HG02870 (cell line): ENCODE data around the gene KRT34.
"Not testable (repeated sequence)": the region's sequence is repeated elsewhere in the genome, so short reads cannot be mapped to it uniquely, and the experiment has no call there.

Experiments
- ATAC-seq: cut with Tn5 transposase; IDR thresholded peaks from one replicate; pipeline ENCODE4 v1.9.1; 2021; ENCODE audit warnings: mild to moderate bottlenecking, moderate library complexity; ENCODE audit not compliant: unreplicated experiment

KRT34 gene

DNA sequence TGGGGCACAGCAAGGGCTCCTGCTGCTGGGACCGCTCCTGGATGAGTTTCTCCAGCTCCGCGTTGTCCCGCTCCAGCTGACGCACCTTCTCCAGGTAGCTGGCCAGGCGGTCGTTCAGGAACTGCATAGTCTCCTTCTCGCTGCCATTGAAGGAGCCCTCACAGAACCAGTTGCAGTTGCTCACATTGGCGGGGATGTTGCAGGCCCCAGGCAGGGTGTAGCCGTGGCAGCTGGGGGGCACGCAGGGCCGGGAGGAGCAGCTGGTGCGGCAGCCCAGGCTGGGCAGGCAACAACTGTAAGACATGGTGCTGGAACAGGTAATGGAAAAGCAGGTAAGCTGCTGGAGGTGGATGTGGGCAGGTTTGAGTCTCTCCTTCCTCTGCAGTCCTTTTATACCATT lies at the start of gene KRT34:
TSS of gene KRT34 (minus strand) at position 364 of the 400 bp plus-strand sequence. CDS start at position 304, 60 bp downstream.
- not testable (repeated sequence) for ATAC-seq

DNA sequence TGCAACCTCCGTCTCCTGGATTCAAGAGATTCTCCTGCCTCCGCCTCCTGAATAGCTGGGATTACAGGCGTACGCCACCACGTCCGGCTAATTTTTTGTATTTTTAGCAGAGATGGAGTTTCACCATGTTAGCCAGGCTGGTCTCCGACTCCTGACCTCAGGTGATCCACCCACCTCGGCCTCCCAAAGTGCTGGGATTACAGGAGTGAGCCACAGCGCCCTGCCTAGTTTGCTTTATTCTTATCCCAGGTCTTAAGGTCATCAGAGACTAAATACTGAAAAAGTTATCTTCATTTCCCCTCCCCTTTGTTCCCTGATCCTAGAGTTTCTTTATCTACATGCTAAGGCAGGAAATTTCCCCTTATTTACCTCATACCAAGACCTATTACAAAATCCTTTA lies 48.3 kb upstream of the KRT34 start:
- ATAC-seq = not testable (repeated sequence)

DNA sequence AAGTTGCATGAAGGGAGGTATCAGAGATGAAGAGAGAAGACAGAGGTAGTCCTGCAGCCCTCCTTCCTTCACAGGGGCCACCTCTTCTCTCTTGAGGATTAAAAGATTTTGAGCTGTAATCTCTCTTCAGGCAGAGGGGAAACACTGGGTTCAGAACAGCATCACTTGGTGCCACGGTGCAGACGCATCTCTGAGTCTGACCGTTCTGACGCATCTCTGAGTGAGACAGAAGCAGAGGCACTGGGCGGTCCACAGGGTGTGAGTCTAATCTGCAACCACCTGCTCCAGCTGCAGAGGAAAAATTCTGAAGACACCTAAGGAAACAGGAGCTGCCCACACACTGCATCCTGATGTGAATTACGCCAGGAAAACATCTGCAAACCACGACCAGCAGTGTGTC lies 47.6 kb upstream of the KRT34 start:
- no peak for ATAC-seq

DNA sequence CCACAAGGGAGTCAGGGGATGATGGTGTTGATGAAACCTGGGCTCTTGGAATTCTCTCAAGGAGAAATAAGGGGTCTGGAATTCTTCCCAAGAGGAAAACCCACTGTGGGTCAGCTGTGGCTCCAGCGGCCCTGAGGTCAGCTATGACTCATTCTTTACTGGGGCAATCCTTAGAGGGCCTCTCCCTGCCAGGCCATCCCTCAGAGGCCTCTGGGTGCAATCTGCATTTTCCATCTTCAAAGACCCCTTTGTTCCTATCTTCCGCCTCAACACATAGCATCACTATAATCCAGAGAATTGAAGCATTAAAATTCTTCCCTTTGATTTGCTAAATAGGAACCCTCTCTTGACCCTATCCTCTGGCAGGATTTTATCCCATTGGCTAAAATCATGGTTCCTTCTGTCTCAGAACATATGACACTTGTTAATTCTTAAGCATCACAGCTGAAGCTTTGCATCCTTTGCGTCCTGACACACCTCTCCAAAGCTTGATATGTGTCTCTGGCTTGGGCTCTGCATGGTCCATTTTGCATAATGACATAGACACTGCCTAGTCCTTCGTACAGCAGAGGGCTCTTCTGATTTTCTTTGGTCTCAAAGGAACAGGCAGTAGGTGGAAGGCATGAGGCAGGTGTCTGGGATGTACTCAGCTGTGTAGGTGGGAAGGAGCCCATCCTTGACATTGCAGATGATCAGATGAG lies 46.6 kb upstream of the KRT34 start:
- no peak for ATAC-seq

DNA sequence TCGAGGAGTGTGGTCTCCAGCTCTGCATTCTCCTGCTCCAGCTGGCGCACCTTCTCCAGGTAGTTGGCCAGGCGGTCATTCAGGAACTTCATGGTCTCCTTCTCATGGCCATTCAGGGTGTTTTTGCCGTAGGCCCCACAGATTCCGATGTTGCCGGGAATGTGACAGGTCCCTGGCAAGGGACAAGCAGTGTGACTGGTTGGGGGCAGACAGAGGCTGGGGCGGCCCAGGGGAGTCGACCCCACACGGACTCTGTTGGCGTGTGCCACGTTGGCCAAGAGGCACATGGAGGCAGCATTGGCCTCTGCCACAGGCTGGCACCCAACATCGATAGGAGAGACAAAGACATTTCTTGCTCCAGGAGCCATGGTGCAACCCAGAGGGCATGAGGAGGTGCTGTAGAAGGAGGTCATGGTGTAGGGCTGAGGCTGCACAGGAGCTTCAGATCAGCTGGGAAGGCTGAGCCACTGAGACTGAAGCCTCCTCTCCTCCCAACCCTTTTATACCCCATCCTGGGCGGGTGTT lies 42.1 kb upstream of the KRT34 start, which contains the start of gene KRT37:
TSS of gene KRT37 (minus strand) at position 475 of the 525 bp plus-strand sequence. CDS start at position 413, 62 bp downstream.
- ATAC-seq = no peak

DNA sequence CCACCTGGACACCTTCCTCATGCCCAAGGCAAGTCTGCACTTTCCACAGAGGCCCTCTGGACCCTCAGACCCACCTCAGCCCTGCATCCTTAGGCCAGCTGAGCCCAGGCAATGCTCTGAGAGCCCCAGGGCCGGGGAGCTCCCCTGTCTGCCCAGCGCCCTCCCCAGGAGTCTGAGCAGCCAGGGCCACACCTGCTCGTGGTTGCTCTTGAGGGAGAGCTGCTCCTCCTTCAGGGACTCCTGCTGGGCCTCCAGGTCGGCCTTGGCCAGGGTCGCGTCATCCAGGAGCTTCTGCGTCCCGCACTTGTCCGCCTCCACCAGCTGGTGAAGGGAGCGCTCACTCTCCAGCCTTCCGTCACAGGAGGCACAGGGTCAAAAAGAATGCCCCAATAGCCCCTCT lies 40.5 kb upstream of the KRT34 start:
- not testable (repeated sequence) for ATAC-seq

DNA sequence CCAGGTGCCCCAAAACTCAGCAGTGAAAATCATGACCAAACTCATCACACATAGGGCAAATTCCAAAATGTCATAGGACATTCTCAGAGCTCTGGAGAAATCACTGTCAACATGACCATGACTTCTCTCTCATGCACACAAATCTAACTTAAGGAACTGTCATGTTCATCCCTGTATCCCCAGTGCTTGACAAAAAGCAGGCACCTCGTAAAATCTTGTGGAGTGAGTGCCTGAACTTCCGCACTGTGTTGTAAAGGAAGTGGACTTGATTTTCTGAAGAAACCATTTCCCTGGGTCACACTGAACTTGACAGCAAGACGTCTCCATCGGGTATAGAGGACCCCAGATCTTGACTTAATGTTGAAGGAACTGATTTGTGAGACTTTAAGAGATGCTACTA lies 39.5 kb upstream of the KRT34 start:
- no peak for ATAC-seq

DNA sequence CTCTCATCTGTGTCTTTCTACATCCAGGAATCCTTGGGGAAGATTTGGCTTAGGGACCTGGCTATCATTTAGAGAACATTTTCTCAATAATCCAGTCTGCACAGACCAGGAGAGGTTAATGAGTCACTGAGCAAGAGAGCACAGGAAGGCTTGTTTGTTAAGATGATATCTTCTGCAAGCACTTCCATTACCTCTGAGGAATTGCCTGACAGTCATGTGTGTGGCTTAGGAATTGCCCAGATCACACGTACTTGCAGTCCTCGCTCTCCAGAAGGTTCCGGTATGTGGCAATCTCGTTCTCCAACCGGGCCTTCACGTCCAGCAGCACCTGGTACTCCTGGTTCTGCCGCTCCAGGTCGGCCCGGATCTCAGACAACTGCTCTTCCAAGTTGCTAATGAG lies 39.0 kb upstream of the KRT34 start:
- ATAC-seq = no peak

DNA sequence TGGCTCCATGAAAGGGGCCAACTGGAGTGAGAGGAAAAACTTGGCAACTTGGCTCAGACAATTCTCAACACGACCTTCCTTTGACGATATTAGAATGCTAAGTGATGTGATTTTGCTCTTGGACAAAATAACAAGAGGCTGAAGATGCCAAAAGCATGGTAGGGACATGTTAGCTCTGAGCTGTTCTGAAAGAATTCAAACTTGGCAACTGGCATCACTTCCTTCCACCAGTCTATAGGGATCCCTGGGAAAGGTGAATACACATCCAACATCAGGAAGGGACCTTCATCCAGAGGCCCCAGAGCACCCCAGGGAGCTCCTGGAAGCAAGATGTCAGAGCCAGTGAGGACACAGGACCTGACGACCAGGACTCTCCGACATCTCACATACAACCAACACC lies 38.0 kb upstream of the KRT34 start:
- no peak for ATAC-seq

DNA sequence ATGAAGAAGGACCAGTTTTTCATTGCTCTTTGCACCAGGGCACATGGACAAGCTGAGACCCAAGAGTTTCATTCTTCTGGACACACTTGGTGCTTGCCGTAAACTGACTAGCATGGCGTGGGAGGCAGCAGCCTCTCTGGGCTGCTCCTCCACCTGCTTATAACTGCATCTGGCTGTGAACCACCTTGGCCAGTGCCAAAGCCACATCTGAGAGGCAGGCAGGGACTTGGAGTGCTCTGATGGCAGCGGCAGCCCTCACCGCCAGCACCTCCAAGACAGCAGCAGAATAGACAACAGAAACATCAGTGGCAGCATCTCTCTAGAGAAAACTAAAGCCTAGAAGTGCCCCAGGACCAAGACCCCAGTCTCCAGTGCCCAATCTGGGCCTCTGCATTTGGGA lies 37.6 kb upstream of the KRT34 start:
- no peak for ATAC-seq

DNA sequence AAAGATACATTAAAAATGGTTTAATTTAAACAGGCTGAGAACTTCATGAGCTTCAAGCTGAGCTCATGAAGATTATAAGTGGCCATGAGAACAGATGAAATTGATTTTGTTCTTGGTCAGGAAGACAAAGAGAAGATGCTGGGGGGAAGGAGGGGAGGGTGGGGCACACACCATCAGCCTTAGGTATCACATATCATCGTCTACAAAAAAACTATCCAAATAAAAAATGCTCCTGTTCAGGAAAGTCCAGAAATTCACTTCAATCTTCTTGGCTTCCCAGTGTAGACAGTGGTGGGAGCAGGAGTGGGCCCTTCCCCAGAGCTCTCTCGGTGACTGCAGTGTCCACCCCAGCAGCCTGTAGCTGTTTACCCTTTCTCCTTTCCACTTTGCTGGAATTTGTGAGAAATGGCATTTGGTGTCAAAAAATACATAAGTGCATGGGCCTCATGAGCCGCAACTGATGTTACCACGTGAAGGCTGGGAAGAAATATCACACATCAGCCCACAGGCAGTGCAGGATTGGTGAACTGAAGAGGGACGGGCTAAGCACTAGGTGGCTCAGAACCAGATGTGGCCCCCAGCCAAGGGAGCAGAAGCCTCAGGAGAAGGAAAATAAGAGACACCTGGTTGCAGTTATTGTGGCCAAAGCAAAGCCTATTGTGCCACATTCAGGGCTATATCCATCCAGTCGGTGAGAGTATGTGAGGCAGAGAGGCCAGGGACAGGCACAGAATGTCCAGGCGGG lies 36.2 kb upstream of the KRT34 start:
- ATAC-seq = no peak

DNA sequence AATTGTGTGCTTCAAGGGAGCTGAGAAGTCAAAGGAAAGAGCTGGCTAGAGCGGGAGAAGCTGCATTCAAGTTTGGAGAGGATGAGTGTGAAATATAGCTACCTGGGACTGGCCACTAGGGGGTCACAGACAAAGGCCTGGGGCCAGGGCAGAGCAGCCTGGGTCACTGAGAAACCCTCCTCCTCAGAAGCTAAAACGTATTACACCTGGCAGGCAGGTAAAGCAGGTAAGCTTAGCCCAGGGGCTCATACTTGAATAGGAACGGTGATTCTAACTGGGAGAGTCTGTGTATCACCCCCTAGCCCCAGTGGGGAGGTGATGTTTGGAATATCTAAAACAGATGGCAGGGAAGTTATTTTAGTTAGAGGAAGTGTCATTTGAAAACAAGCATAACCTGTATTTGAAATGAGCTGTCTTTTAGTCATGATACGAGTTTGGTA lies 35.5 kb upstream of the KRT34 start:
- ATAC-seq = no peak

DNA sequence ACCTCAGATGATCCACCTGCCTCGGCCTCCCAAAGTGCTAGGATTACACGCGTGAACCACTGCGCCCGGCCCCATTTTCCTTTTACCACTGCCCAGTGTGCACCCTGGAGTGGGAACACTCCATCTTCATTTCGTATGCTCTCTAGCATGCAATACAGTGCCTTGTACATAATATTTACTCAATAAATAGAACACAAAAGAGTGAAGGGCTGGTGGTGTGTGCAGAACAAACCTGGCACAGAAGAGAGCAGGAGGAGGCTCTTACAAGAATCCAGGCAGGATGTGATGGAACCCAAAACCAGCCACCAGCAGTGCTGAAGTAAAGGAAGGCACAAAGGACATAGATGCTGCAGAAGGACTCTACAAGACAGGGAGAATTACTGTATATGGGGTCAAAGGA lies 35.0 kb upstream of the KRT34 start:
- no peak for ATAC-seq

DNA sequence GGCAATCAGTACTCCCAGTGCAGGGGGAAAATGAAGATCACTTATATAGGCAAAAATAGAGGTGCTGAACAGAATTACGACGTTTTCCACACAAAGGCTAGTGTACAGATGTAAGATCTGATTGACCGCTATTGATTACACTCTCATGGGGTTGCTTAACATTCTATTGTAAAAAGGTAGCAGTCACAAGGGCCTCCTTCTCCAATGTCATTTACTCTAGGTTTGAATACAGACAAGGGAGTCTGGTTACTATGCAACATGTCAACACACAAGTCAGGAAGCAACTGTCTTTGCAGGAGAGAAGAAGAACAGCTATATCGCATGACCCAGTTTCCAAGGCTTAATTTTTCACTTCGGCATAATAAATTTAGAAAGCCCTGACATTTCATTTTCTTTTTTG lies 34.4 kb upstream of the KRT34 start:
- ATAC-seq = no peak

DNA sequence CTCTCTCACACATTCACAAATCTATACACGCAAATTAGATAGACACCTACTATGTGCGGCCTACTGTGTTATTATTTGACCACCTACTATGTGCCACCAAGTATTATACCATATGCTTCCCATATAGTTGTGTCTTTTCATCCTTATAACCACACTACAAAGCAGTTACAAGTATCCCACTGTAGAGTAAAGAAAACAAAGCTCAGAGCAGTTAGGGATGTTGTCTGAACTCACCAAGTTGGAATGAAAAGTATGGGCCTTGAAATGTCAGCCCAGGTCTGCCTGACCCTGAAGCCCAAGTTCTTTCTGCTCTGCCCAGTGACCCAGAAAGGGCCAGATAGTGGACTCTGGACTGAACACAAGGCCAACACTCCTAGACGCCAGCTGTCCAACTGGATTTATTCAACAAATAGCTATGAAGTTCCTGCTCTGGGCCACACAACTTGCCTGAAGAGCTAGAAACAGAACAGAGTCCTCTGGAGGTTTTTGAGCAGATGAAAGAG lies 33.8 kb upstream of the KRT34 start:
- no peak for ATAC-seq

DNA sequence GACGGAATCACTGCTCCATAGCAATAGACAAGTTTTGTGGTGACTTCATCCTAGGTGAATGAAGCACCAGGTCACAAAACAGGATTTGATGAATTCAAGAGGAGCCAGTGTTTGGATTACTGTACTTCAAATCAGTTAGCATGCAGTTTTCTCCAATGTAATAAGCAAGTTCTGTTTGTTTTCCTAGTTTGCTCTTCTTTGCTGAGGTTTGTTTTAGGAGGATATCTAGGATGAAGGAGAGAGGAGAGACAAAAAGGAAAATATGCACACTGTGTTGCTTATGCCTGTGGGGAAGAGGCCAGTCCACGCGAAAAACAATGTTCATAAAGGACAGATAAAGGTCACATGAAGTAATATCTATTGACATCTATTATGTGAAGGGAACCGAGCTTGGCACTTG lies 33.3 kb upstream of the KRT34 start:
- no peak for ATAC-seq

DNA sequence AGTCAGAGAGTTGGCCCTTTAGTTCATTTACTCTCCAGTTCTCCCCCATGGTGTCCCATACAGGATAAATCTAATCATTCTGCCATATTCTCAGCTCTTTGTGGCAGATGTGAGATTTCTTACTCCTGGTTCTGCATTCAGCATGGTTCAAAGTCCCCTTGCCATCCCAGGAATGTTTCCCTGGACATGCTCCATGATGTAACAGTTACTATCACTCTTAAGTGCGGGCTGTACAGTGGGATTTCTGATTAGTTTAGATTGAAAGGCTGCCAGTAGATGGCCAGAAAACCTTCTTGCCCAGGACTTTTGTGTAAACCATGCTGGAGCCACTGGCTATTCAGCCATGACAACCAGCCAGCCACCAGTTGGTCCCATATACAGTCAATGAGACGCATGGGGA lies 31.9 kb upstream of the KRT34 start:
- no peak for ATAC-seq

DNA sequence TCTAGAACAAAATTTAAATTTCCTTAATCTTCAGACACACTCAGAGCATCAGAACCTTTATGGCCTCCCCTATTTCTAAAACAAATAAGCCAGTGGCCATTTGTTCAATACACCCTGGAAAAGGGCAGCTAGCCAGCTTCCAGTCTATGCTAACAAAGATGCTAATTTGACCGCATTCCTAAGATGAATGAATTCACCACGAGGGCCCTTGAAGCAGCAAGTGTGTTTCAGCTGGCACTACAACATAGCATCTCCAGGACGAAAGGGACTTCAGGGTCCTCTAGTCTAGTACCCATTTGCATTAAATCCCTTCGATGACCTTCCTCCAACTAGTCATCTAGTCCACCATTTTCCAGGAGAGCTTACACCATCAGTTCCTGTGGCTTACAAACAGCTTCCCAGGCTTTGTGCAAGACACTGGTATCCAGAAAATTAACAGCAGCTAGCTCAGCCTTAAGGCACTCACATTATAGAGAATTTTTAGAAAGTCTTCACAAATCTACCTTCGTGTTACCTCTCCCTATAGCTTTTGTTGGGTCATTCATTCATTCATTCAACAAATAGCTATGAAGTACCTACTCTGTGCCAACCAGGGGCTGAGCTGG lies 31.3 kb upstream of the KRT34 start:
- ATAC-seq = no peak

DNA sequence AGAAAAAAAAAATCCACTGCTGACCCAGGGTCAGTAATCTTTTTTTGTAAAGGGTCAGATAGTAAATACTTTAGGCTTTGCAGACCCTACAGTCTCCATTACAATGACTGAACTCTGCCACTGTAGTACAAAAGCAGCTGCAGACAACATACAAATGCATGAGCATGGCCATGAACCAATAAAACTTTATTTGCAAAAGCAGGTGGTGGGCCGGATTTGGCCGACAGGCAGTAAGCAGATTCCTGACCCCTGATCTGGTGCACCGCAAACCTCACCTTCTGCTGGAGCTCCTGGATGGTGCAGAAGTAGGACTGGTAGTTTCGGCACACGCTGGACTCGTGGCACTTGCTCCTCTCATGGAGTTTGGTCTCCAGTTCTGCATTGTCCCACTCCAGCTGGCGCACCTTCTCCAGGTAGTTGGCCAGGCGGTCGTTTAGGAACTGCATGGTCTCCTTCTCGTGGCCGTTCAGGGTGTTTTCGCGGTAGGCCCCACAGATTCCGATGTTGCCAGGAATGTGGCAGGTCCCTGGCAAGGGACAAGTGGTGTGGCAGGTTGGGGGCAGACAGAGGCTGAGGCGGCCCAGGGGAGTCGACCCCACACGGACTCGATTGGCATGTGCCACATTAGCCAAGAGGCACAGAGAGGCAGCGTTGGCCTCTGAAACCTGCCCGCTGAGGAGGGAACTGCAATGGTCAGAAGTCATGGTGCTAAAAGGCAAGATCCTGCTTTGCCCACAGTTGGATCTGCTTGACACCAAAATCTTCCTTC lies 29.1 kb upstream of the KRT34 start:
- no peak for ATAC-seq

DNA sequence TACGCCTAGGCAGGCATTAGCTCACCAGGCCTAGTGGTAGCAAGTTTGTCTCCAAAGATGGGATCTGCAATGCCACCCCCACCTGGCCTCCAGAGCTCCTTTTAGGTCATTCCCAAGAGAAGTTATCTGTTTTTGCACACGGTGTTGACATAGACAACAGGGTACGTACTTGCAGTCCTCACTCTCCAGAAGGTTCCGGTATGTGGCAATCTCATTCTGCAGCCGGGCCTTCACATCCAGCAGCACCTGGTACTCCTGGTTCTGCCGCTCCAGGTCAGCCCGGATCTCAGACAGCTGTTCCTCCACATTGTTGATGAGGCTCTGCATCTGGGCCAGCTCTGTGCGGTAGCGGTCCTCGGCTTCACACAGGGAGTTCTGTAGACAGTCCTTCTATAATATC lies 25.1 kb upstream of the KRT34 start:
- ATAC-seq = no peak

DNA sequence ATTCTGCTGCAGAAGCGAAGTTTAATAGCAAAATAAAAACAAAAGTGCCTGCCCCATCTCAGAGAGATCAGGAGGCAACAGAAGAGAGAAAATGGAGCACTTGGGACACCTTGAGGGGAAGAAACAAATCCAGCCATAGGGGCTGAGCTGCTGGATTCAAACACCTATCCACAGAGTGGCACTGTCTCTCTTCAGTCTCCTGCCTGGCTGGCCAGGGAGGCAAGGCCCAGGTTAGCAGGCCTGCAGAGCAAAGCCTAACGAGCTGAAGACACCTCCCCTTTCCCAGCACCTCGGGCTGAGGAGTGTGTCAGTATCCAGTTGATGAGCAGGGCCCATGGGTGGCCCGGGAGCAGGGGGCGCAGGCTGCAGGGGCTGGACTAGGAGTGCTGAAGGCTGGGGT lies 24.1 kb upstream of the KRT34 start:
- no peak for ATAC-seq
